SK-N-SH treated with all-trans-retinoic acid at 6 μM for 48 hours (cell line): ENCODE measurements around the gene TBC1D3L.
"Not testable (repeated sequence)": the region's sequence is repeated elsewhere in the genome, so short reads cannot be mapped to it uniquely, and the experiment has no call there.

Experiments
- ATAC-seq: fragments of 200-7000 bp; cut with Tn5 transposase; 3 replicates; pipeline ENCODE4 v1.9.1; 2020; ENCODE audit warnings: mild to moderate bottlenecking, moderate library complexity

Gene TBC1D3L

DNA sequence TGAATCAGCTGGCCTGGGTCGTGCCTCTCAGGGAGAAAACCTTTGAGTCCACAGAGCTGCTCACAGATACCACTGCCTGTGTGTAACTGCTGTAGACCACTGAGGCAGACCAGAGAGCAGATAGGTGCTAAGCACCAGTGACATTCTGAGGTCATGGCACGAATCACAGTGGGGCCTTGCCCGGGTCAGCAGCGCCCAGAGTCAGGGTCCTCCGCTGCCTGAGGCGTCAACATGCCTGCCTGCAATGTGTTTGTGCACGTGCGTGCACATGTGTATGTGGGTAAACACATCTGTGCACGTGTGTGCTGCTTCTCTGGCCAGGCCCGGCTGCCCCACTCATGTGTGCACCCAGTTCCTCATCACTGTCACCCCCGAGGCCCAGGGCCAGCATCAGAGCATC, at the start of gene TBC1D3L:
TSS of gene TBC1D3L (minus strand) at position 101 of the 400 bp plus-strand sequence. CDS start 1,540 bp downstream, outside the sequence.
- ATAC-seq, result not testable (repeated sequence)

- not testable (repeated sequence) for ATAC-seq
Observed at GRCh38 chr17:38003676-38004075, 14.8 kb upstream of the TBC1D3L start, which contains the start of gene TBC1D3D. TSS of gene TBC1D3D (plus strand) at chr17:38003976. CDS start at chr17:38005561, 1,585 bp downstream.
